PC-3 (cell line): Measurements from ENCODE around the gene FOXO4.

Experiments
- EZH2 ChIP-seq: fragments of 300-600 bp; sonication (generic); IDR thresholded peaks from one replicate; pipeline ENCODE4 v1.6.1; 2017; ENCODE audit warnings: antibody characterized with exemption, mild to moderate bottlenecking, low read length; ENCODE audit not compliant: unreplicated experiment
- TF ChIP-seq, protein P1 (sequence below): fragments of 300-600 bp; sonication (generic); conservative IDR thresholded peaks from 2 replicates; pipeline ENCODE4 v1.5.1; 2017; ENCODE audit warnings: antibody characterized with exemption, low read depth, mild to moderate bottlenecking, low read length

DNA sequence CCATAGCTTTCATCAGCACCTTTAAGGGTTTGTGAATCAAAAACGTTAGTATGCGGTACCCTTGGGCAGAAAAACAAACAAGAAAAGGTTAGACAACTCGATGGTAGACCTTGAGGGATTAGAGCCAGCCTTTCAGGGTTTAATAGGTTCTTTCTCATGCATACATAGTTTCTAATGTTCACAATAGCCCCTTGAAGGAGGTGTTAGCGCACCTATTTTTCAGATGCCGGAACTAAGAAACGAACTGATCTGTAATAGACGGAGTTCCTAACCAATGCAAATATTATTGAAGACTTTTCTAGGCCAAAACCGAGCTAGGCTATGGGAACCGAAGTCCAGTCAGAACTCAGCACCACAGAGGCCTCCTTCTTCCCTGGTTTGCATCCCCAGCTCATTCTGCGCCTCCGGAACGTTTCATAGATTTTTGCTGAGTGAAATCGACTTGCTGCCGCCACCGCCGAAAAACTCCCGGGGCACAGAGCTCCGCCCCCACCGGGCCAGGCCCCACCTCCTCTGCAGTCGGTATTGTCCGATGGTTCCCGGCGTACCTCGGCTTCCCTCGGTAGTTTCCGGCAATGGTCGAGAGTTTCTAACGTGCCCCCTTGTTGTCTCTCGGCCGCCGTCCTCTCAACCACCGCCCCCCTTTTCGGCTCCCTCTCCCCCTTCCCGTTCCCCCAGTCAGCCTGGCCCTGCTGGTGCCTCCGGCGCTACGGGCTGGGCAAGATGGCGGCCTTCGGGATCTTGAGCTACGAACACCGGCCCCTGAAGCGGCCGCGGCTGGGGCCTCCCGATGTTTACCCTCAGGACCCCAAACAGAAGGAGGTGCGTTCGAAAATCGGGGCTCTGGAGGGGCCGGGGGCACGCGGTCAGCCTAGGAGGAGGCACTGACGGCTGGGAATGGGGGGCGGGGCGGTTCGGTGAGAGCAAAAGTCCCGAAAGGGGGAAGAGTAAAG is 22.7 kb downstream of the FOXO4 start, which contains the start of gene MED12:
- no peak for TF ChIP-seq EZH2
- TF ChIP-seq, protein P1, sequence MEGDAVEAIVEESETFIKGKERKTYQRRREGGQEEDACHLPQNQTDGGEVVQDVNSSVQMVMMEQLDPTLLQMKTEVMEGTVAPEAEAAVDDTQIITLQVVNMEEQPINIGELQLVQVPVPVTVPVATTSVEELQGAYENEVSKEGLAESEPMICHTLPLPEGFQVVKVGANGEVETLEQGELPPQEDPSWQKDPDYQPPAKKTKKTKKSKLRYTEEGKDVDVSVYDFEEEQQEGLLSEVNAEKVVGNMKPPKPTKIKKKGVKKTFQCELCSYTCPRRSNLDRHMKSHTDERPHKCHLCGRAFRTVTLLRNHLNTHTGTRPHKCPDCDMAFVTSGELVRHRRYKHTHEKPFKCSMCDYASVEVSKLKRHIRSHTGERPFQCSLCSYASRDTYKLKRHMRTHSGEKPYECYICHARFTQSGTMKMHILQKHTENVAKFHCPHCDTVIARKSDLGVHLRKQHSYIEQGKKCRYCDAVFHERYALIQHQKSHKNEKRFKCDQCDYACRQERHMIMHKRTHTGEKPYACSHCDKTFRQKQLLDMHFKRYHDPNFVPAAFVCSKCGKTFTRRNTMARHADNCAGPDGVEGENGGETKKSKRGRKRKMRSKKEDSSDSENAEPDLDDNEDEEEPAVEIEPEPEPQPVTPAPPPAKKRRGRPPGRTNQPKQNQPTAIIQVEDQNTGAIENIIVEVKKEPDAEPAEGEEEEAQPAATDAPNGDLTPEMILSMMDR = no peak
